Eye (tissue), 1 donor: Measurements from ENCODE around the gene TRIO.

Experiments used
- DNase-seq: peaks from one replicate; pipeline ENCODE4 v3.0.0-alpha.2; 2015

The TRIO gene

DNA sequence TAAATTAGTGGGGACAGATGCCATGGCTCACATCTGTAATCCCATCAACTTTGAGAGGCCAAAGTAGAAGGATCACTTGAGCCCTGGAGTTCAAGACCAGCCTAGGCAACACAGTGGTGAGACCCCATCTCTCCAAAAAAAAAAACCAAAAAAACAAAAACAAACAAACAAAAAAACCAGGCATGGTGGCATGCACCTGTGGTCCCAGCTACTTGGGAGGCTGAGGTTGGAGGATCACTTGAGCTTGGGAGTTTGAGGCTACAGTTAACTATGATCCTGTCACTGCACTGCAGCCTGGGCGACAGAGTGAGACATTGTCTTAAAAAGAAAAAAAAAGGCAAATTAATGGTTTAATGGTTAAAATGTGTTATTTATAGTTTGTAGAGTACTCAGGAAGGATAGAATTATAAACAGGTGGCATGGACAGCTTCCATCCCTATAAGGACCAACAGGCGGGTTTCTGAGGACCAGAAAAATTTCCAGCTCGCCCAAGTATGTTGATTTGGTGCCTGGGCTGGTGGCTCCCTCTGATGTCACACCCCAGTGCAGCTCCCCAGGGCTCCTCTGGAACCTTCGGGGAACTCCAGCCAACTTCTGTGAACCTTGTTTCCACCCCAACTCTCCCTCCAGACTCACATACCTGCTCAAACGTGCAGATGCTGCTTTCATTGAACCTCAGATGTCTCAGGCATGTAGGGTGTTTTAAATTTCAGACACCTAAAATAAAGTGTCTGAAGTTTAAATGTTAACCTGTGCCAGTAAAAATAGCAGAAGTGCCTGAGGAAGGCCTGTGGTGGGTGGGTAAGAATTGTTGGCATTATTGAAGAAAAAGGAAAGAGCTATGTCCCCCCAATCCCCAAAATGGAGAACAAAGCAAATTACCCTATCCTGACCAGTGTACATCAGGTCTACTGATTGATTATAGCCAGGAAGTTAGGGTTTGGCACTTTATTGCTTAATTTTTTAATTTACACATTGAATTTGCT is 69.0 kb downstream of the TRIO start:
- DNase-seq: no peak

GRCh38 chr5:14212838-14213237 is 69.7 kb downstream of the TRIO start:
- DNase-seq: no peak

DNA sequence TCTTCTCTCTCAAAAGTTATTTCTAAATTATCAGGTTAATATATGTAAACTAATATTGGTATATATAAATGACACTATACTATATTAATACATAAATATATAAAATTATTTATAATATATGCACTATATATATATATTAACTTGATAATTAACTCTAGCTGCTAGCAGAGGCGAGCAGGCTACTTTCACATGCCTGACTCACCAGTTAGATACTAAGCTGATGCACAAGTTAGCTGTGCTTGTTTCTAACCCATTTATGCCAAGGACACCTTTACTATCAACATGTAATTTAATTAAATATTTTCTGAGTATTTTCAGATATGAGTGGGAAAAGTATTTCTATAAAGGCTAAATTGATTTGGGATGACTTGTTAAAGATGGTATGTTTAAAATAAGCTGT is 70.1 kb downstream of the TRIO start:
- DNase-seq: no peak

DNA sequence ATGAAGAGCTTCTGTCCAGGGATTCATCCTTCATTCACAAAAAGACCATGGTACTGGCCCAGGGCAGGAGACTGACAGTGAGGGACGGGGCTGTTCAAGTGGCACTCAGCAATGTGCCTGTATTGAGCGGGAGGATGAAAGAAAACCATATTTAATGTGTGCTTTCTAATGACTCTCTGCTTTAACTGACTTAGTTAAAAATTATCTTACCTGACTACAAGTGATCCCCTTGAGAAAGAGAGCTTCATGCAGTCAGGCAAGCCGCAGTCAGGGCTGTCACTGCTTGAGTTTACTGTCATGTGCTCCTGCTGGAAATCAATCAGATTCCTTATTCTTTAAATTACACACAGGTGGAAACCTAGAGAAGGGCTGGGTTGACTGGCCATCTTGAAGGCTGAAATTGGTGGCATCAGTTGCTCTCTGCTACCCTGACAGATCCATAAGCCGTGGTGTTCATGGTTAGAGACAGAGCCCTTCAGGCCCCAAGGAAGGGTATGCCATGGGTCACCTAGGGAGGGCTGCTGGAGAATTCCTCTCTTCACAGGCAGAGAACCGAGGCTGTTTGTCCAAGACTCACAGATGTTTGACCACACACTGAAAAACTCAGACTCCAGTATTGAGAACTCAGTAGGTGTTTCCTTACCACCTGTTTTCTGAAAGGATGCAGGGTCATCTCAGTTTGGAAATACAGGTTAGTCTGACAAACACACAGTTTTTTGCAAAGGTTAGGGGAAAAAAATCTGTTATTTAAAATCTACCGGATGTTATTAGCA is 70.9 kb downstream of the TRIO start:
- DNase-seq: no peak

- DNase-seq: no peak
Measured at GRCh38 chr5:14215901-14216300, 72.8 kb downstream of the TRIO start.

- no peak for DNase-seq
Measured at GRCh38 chr5:14216372-14216771, 73.2 kb downstream of the TRIO start.

GRCh38 chr5:14216902-14217301 is 73.8 kb downstream of the TRIO start:
- DNase-seq: no peak

GRCh38 chr5:14217587-14217986 is 74.4 kb downstream of the TRIO start:
- DNase-seq: no peak

GRCh38 chr5:14218011-14218410 is 74.9 kb downstream of the TRIO start:
- DNase-seq: no peak

GRCh38 chr5:14218480-14218879 is 75.3 kb downstream of the TRIO start:
- no peak for DNase-seq

GRCh38 chr5:14218897-14219573 is 75.9 kb downstream of the TRIO start:
- no peak for DNase-seq

GRCh38 chr5:14219800-14220512 is 76.8 kb downstream of the TRIO start:
- DNase-seq: no peak

- no peak for DNase-seq
Measured at GRCh38 chr5:14220642-14221041, 77.5 kb downstream of the TRIO start.

- no peak for DNase-seq
Measured at GRCh38 chr5:14221732-14222131, 78.6 kb downstream of the TRIO start.

DNA sequence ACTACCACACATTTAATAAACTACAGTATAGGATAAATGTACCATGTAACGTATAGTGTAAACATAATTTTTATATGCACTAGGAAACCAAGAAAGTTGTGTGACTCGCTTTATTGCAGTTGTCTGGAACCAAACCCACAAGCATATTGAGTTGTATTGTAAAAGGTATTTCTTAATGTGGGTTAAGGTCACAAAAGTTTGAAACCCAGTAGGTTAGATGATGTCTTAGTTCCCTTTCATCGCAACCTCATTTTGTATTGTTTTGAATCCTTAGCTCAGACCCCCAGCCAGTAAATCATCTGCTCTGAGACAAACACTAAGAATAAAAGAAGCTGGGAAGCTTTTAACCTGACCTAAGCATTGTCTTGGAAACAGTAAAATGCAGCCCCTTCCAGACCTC is 79.1 kb downstream of the TRIO start:
- no peak for DNase-seq

DNA sequence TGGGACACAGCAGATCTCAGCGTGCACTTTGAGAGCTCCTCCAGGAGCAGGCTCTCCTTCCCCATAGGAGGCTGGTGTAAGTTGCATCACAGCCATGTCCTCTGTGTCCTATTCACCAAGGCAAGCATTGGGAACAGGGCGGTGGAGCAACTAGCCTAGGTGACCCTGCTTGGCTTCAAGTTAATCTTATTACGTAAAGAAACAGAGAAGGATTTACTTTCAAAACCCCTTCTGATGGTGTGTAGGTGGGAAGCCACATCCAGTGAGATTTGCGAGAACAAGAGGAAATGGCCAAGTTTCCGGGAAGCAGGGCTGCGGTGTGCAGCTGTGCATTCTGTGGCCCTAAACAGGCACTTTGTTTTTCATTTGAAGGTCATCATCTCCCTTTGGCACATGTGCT is 80.2 kb downstream of the TRIO start:
- no peak for DNase-seq

DNA sequence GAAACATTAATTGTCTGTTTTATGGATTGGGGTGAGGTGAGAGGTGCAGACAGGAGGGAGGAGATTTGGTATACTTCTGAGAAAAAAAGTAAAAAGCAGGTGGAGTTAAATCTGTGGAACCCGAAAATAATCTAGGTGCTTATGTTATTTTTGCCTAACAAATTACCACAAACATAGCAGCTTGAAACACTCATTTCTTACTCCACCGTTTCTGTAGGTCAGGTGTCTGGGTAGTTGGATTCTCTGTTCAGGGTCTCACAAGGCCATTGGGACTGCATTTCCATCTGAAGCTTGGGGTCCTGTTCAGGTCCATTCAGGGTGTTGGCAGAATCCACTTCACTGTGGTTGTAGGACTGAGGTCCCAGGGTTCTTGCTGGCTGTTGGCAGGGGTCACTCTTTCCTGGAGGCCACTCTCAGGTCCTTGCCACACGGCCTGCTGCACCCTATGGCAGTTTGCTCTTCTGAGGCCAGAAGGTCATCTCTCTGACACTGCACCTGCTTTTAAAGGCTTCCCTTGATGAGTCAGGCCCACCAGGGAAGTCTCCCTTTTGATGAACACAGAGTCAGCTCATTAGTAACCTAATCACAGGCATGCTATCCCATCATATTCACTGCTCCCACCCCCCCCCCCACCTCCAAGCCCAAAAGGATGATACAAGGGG is 82.2 kb downstream of the TRIO start:
- no peak for DNase-seq

DNA sequence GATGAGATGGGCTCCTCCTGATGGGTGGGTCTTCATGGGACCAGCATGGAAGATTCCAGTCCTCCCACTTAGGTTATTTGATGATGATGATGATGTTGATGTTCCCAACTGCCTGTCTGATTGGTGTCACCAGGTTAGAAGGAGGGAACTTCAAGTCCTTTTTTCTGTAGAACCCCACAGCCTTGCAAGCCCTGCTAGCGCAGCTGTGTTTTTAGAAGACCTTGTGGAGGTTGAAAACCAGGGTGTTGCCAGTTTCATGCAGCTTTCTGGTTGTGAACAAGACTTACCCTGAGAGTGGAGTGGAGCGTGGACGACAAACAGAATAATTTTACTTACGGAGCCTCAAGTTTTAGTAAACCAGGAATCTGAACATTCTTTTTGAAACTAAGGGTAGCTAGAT is 83.0 kb downstream of the TRIO start:
- no peak for DNase-seq

GRCh38 chr5:14226554-14226953 is 83.4 kb downstream of the TRIO start:
- DNase-seq: no peak

- DNase-seq: no peak
Measured at GRCh38 chr5:14226992-14227391, 83.8 kb downstream of the TRIO start.

DNA sequence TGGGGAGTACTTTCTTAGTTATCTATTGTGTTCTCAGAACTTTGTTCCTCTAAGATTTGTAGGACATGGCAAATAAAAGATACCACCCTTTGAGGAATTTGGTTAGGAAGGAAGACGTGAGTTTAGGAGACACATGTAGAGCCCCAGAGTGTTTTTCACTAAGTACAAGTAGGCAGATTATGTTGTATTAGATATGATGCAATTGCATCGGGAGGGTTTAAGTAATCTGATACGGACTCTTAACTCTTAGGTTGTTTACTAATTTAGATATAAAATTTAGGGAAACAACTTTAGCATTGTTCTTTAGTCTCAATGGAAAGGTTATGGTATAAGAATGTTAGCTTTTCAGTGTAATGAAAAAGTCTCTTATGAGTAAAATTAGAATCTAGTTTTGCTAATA is 84.4 kb downstream of the TRIO start:
- DNase-seq: no peak

GRCh38 chr5:14228219-14228618 is 85.1 kb downstream of the TRIO start:
- no peak for DNase-seq
